Esophagus (tissue), 2 donors: ENCODE results near the gene SALL4. TPM values are rescaled to one million over a fixed set of nuclear protein-coding genes. Genes with fewer than 3 reads are reported as not detected.
"Not testable (repeated sequence)": the region's sequence is repeated elsewhere in the genome, so short reads cannot be mapped to it uniquely, and the experiment has no call there.

ENCODE experiments used
- H3K27ac ChIP-seq, 2 donors: one replicate each; pipeline ENCODE4 v1.5.1; 2013; ENCODE audit warnings: low read depth in 2 of 2, mild to moderate bottlenecking in 2 of 2, inconsistent platforms in 1 of 2, low read length in 1 of 2, moderate library complexity in 1 of 2
- H3K27me3 ChIP-seq, 2 donors: one replicate each; pipeline ENCODE4 v1.6.1; 2013; ENCODE audit warnings: low read length in 2 of 2, control low read depth in 1 of 2, mild to moderate bottlenecking in 1 of 2; ENCODE audit not compliant: insufficient read depth in 2 of 2, control insufficient read depth in 1 of 2
- H3K36me3 ChIP-seq, 2 donors: one replicate each; pipeline ENCODE4 v1.6.1; 2013; ENCODE audit warnings: low read length in 1 of 2; ENCODE audit not compliant: control insufficient read depth in 2 of 2, insufficient read depth in 2 of 2
- H3K4me1 ChIP-seq, 2 donors: one replicate each; pipeline ENCODE4 v1.6.1; 2013; ENCODE audit warnings: low read length in 1 of 2; ENCODE audit not compliant: control insufficient read depth in 2 of 2, insufficient read depth in 2 of 2
- H3K4me3 ChIP-seq, 2 donors: one replicate each; pipeline ENCODE4 v1.5.1; 2013; ENCODE audit warnings: low read length in 2 of 2, mild to moderate bottlenecking in 2 of 2, low read depth in 1 of 2, moderate library complexity in 1 of 2
- H3K9me3 ChIP-seq, 2 donors: one replicate each; pipeline ENCODE4 v1.6.1; 2013; ENCODE audit warnings: mild to moderate bottlenecking in 2 of 2, low read depth in 1 of 2, low read length in 1 of 2, moderate library complexity in 1 of 2; ENCODE audit not compliant: control insufficient read depth in 2 of 2, insufficient read depth in 1 of 2
- WGBS, 2 donors: extraction: QIAGEN DNeasy Blood & Tissue Kit; methylation state at CpG; one replicate each; pipeline ENCODE4 v1.1.7; 2013; 5-methylcytosine and 5-hydroxymethylcytosine counted together
- polyA plus RNA-seq, 2 donors: library from polyadenylated mRNA; stranded (reverse); fragments of 200-250 nt; gene quantifications; one replicate each; pipeline ENCODE4 v1.2.3, GENCODE V29; 2013
- donor health status: healthy with polysubstance abuse.
- donor health status: Bipolar disorder and iron deficiency.

The SALL4 gene
- polyA plus RNA-seq, 2 donors = 0.08 to 0.14 TPM

GRCh38 chr20:51792960-51793359 lies 9.4 kb downstream of the SALL4 start:
- no peaks in the 10 kb centered on the region for H3K27me3 ChIP-seq
- WGBS, 2 donors = 85 to 90% methylated on average over 7 of the region's 7 CpGs

GRCh38 chr20:51791626-51792025 lies 10.7 kb downstream of the SALL4 start:
- no peak overlapping the region for H3K27ac ChIP-seq
- no peaks in the 10 kb centered on the region for H3K4me1 ChIP-seq
- no peaks in the 10 kb centered on the region for H3K36me3 ChIP-seq
- whole genome bisulfite sequencing, 2 donors = 89 to 94% methylated on average over 13 of the region's 13 CpGs
- H3K4me3 ChIP-seq = no peak overlapping the region
- H3K27me3 ChIP-seq = no peaks in the 10 kb centered on the region
- no peaks in the 10 kb centered on the region for H3K9me3 ChIP-seq

More at GRCh38 chr20:51792960-51793359, 9.4 kb downstream of the SALL4 start:
- H3K9me3 ChIP-seq = no peaks in the 10 kb centered on the region
- H3K36me3 ChIP-seq = no peaks in the 10 kb centered on the region
- H3K27ac ChIP-seq = no peak overlapping the region
- H3K4me3 ChIP-seq = no peak overlapping the region
- H3K4me1 ChIP-seq = no peaks in the 10 kb centered on the region

- Histone ChIP-seq H3K9me3 (no peaks in the 10 kb centered on the region), H3K4me3 (no peak overlapping the region), H3K36me3 (no peaks in the 10 kb centered on the region), H3K4me1 (no peaks in the 10 kb centered on the region), H3K27ac (no peak overlapping the region), H3K27me3 (no peaks in the 10 kb centered on the region)
- 94 to 95% methylated on average over 17 of the region's 17 CpGs for WGBS, 2 donors
Measured at GRCh38 chr20:51790256-51790655, 12.1 kb downstream of the SALL4 start.

- no peak overlapping the region for H3K27ac ChIP-seq
- no peaks in the 10 kb centered on the region for H3K9me3 ChIP-seq
- no peaks in the 10 kb centered on the region for H3K36me3 ChIP-seq
- H3K27me3 ChIP-seq = no peaks in the 10 kb centered on the region
- H3K4me1 ChIP-seq = no peaks in the 10 kb centered on the region
- 70 to 71% methylated on average over 2 of the region's 2 CpGs for WGBS, 2 donors
- H3K4me3 ChIP-seq = no peak overlapping the region
Measured at GRCh38 chr20:51789434-51789833, 12.9 kb downstream of the SALL4 start.

- 89 to 93% methylated on average over 14 of the region's 14 CpGs for WGBS, 2 donors
- no peaks in the 10 kb centered on the region for H3K36me3 ChIP-seq
- no peaks in the 10 kb centered on the region for H3K27me3 ChIP-seq
Measured at GRCh38 chr20:51788822-51789221, 13.5 kb downstream of the SALL4 start.

GRCh38 chr20:51784299-51784698 lies 18.0 kb downstream of the SALL4 start:
- Histone ChIP-seq H3K9me3 (no peaks in the 10 kb centered on the region), H3K27me3 (no peaks in the 10 kb centered on the region), H3K27ac (no peak overlapping the region), H3K36me3 (no peaks in the 10 kb centered on the region), H3K4me1 (no peaks in the 10 kb centered on the region), H3K4me3 (no peak overlapping the region)
- WGBS, 2 donors = 84% methylated on average over 15 of the region's 15 CpGs

More at GRCh38 chr20:51788822-51789221, 13.5 kb downstream of the SALL4 start:
- Histone ChIP-seq H3K4me1 (no peaks in the 10 kb centered on the region), H3K27ac (no peak overlapping the region), H3K9me3 (no peaks in the 10 kb centered on the region), H3K4me3 (no peak overlapping the region)

GRCh38 chr20:51778229-51778759 lies 24.0 kb downstream of the SALL4 start:
- not testable (repeated sequence) for H3K4me1 ChIP-seq, H3K27me3 ChIP-seq, H3K9me3 ChIP-seq, H3K27ac ChIP-seq, H3K4me3 ChIP-seq, H3K36me3 ChIP-seq
- 81 to 88% methylated on average over 4 of the region's 4 CpGs for WGBS, 2 donors

GRCh38 chr20:51775241-51775640 lies 27.1 kb downstream of the SALL4 start:
- no peaks in the 10 kb centered on the region for H3K36me3 ChIP-seq
- H3K9me3 ChIP-seq = no peaks in the 10 kb centered on the region
- 80 to 81% methylated on average over 1 of the region's 1 CpG for WGBS, 2 donors
- no peaks in the 10 kb centered on the region for H3K27me3 ChIP-seq
- no peak overlapping the region for H3K27ac ChIP-seq
- H3K4me1 ChIP-seq = no peaks in the 10 kb centered on the region
- H3K4me3 ChIP-seq = no peak overlapping the region

GRCh38 chr20:51772236-51772635 lies 30.1 kb downstream of the SALL4 start:
- no peaks in the 10 kb centered on the region for H3K36me3 ChIP-seq
- no peaks in the 10 kb centered on the region for H3K4me1 ChIP-seq
- 90 to 97% methylated on average over 4 of the region's 4 CpGs for WGBS, 2 donors
- no peaks in the 10 kb centered on the region for H3K9me3 ChIP-seq
- no peak overlapping the region for H3K27ac ChIP-seq
- H3K27me3 ChIP-seq = no peaks in the 10 kb centered on the region
- no peak overlapping the region for H3K4me3 ChIP-seq

- no peaks in the 10 kb centered on the region for H3K27me3 ChIP-seq
- H3K27ac ChIP-seq = no peak overlapping the region
- no peaks in the 10 kb centered on the region for H3K4me1 ChIP-seq
- H3K9me3 ChIP-seq = no peaks in the 10 kb centered on the region
- H3K36me3 ChIP-seq = no peaks in the 10 kb centered on the region
- WGBS, 2 donors = 91 to 94% methylated on average over 9 of the region's 9 CpGs
- no peak overlapping the region for H3K4me3 ChIP-seq
Measured at GRCh38 chr20:51769976-51770615, 32.2 kb downstream of the SALL4 start.
